Measurements from ENCODE around the gene LCE1A.

The LCE1A gene

GRCh38 chr1:152824964-152825363 is 2.3 kb upstream of the LCE1A start:
- no peaks in the 10 kb centered on the region for H3K36me3 Mint-ChIP-seq (ENCODE audit: low read depth)
- no peak overlapping the region for H3K27ac Mint-ChIP-seq
- H3K27me3 Mint-ChIP-seq (ENCODE audit: low read depth): no peaks in the 10 kb centered on the region
- TF ChIP-seq CTCF (IDR thresholded peaks at IDR 0.05; ENCODE audit: unreplicated experiment in 3 of 3): no peak
- peaks cover 18% of the 10 kb centered on the region for H3K9me3 Mint-ChIP-seq
- no peaks in the 10 kb centered on the region for H3K4me1 Mint-ChIP-seq
- no peak overlapping the region for H3K4me3 Mint-ChIP-seq

GRCh38 chr1:152836870-152837269 is 9.6 kb downstream of the LCE1A start:
- H3K4me3 Mint-ChIP-seq: no peak overlapping the region
- peaks cover 16% of the 10 kb centered on the region for H3K9me3 Mint-ChIP-seq
- H3K4me1 Mint-ChIP-seq: no peaks in the 10 kb centered on the region
- no peak overlapping the region for H3K27ac Mint-ChIP-seq
- no peak for TF ChIP-seq CTCF (IDR thresholded peaks at IDR 0.05; ENCODE audit: unreplicated experiment in 3 of 3)
- H3K27me3 Mint-ChIP-seq (ENCODE audit: low read depth): no peaks in the 10 kb centered on the region
- no peaks in the 10 kb centered on the region for H3K36me3 Mint-ChIP-seq (ENCODE audit: low read depth)

GRCh38 chr1:152842556-152842955 is 15.3 kb downstream of the LCE1A start, which contains the start of gene LCE6A:
Gene LCE6A, plus strand, starts transcription at chr1:152842856. Its CDS starts 665 bp downstream, at chr1:152843521.
- H3K36me3 Mint-ChIP-seq (ENCODE audit: low read depth): no peaks in the 10 kb centered on the region
- no peak within 1 kb of the TSS for H3K4me3 Mint-ChIP-seq
- no peak for TF ChIP-seq CTCF (IDR thresholded peaks at IDR 0.05; ENCODE audit: unreplicated experiment in 3 of 3)
- peaks cover 12% of the 10 kb centered on the region for H3K9me3 Mint-ChIP-seq
- no peaks in the 10 kb centered on the region for H3K27me3 Mint-ChIP-seq (ENCODE audit: low read depth)
- H3K4me1 Mint-ChIP-seq: no peaks in the 10 kb centered on the region
- H3K27ac Mint-ChIP-seq: no peak within 1 kb of the TSS

GRCh38 chr1:152855661-152856060 is 28.4 kb downstream of the LCE1A start:
- Mint-ChIP-seq H3K9me3 (peaks cover 11% of the 10 kb centered on the region), H3K27me3 (ENCODE audit: low read depth) (no peaks in the 10 kb centered on the region), H3K36me3 (ENCODE audit: low read depth) (no peaks in the 10 kb centered on the region), H3K27ac (no peak overlapping the region), H3K4me3 (no peak overlapping the region), H3K4me1 (no peaks in the 10 kb centered on the region)
- no peak for TF ChIP-seq CTCF (IDR thresholded peaks at IDR 0.05; ENCODE audit: unreplicated experiment in 3 of 3)

GRCh38 chr1:152858062-152858461 is 30.8 kb downstream of the LCE1A start:
- Mint-ChIP-seq H3K4me3 (no peak overlapping the region), H3K36me3 (ENCODE audit: low read depth) (no peaks in the 10 kb centered on the region), H3K27ac (no peak overlapping the region), H3K9me3 (peaks cover 9% of the 10 kb centered on the region), H3K4me1 (no peaks in the 10 kb centered on the region), H3K27me3 (ENCODE audit: low read depth) (no peaks in the 10 kb centered on the region)
- TF ChIP-seq CTCF (IDR thresholded peaks at IDR 0.05; ENCODE audit: unreplicated experiment in 3 of 3): no peak

- H3K4me3 Mint-ChIP-seq: no peak within 1 kb of the TSS
- no peak within 1 kb of the TSS for H3K27ac Mint-ChIP-seq
- no peak for TF ChIP-seq CTCF (IDR thresholded peaks at IDR 0.05; ENCODE audit: unreplicated experiment in 3 of 3)
- H3K9me3 Mint-ChIP-seq: peaks cover 8% of the 10 kb centered on the region
- H3K4me1 Mint-ChIP-seq: no peaks in the 10 kb centered on the region
- H3K36me3 Mint-ChIP-seq (ENCODE audit: low read depth): no peaks in the 10 kb centered on the region
- no peaks in the 10 kb centered on the region for H3K27me3 Mint-ChIP-seq (ENCODE audit: low read depth)
Measured at GRCh38 chr1:152859696-152860095, 32.4 kb downstream of the LCE1A start, which contains the start of gene LCE7A. Gene LCE7A, plus strand, starts transcription at chr1:152859996. Its CDS starts 702 bp downstream, at chr1:152860698.

All from nephron (organoid).